HCT116 (cell line): ENCODE data around the gene SMOC1. TPM values are rescaled to one million over a fixed set of nuclear protein-coding genes. Genes with fewer than 3 reads are reported as not detected.

ENCODE experiments used
- ATAC-seq: fragments of 200-7000 bp; cut with Tn5 transposase; 2 replicates; pipeline ENCODE4 v1.9.1; 2020; ENCODE audit warnings: mild to moderate bottlenecking, moderate library complexity
- BruUV-seq: library from RNA; stranded (reverse); fragments of 400-500 nt; replicated peaks from 2 replicates; lab custom pipeline; 2021; lab: Mats Ljungman, UMichigan
- CTCF ChIA-PET: fragments of 300-600 bp; sonication (Branson Sonifier 250); formaldehyde crosslinking; loops from one replicate; lab custom pipeline; 2021; ENCODE audit warnings: antibody characterized with exemption; lab: Charles Lee
- POLR2A ChIA-PET: fragments of 300-600, 350-600 bp; sonication (Branson Sonifier 250); formaldehyde crosslinking; loops from one replicate; lab custom pipeline; 2021; ENCODE audit warnings: antibody characterized with exemption; lab: Charles Lee
- RAD21 ChIA-PET, 2 experiments: fragments of 300-600 bp; sonication (Branson Sonifier 250); formaldehyde crosslinking; loops; one replicate each; lab custom pipeline; 2023; ENCODE audit warnings: low total read pairs in 2 of 2; ENCODE audit not compliant: uncharacterized antibody in 2 of 2, unreplicated experiment in 2 of 2, low non-redundant PET in 1 of 2; lab: Charles Lee
- DNase-seq: peaks from one replicate; pipeline ENCODE4 v3.0.0-alpha.2; 2010; ENCODE audit warnings: low read depth, low spot score
- H2AFZ ChIP-seq: fragments of 200-600 bp; shearing (Covaris generic), sonication (generic); 2 replicates; pipeline ENCODE4 v1.6.1; 2017; ENCODE audit warnings: low read depth, mixed run types, mixed read lengths, antibody characterized with exemption, low read length; ENCODE audit not compliant: poor library complexity, severe bottlenecking
- H3K27ac ChIP-seq: 2 replicates; pipeline ENCODE4 v1.5.1; 2012; ENCODE audit warnings: low read depth, low read length
- H3K27me3 ChIP-seq: fragments of 200-600 bp; sonication (generic); 2 replicates; pipeline ENCODE4 v1.6.1; 2016; ENCODE audit warnings: mixed run types, low read length, mixed read lengths; ENCODE audit not compliant: insufficient read depth
- H3K36me3 ChIP-seq, 2 experiments: fragments of 200-500 bp in 1 of 2; fragments of 200-600 bp in 1 of 2; sonication (Bioruptor generic) in 1 of 2; sonication (generic) in 1 of 2; 2 replicates each; pipeline versions ENCODE4 v1.5.1 to v1.6.1; 2014 to 2016; ENCODE audit warnings: low read length in 2 of 2, inconsistent platforms in 1 of 2, mixed read lengths in 1 of 2, mixed run types in 1 of 2; ENCODE audit not compliant: insufficient read depth in 2 of 2, control insufficient read depth in 1 of 2
- H3K4me1 ChIP-seq, 2 experiments: fragments of 200-600 bp in 1 of 2; sonication (generic) in 1 of 2; 2 replicates each; pipeline versions ENCODE4 v1.5.1 to v1.6.1; 2012 to 2017; ENCODE audit warnings: low read length in 2 of 2, inconsistent platforms in 1 of 2, mild to moderate bottlenecking in 1 of 2, mixed read lengths in 1 of 2, mixed run types in 1 of 2, moderate library complexity in 1 of 2; ENCODE audit not compliant: insufficient read depth in 2 of 2, control insufficient read depth in 1 of 2
- H3K4me2 ChIP-seq: fragments of 200-600 bp; sonication (generic); 2 replicates; pipeline ENCODE4 v1.6.1; 2017; ENCODE audit warnings: mixed run types, low read length, mixed read lengths
- H3K4me3 ChIP-seq, 2 experiments: fragments of 200-600 bp in 1 of 2; sonication (generic) in 1 of 2; replicated peaks in 1 of 2; 2 replicates each; pipeline ENCODE4 v1.5.1; 2011 to 2016; ENCODE audit warnings: low read length in 2 of 2, control low read depth in 1 of 2, low read depth in 1 of 2, mild to moderate bottlenecking in 1 of 2, mixed read lengths in 1 of 2, mixed run types in 1 of 2
- H3K79me2 ChIP-seq: fragments of 200-600 bp; sonication (generic); 2 replicates; pipeline ENCODE4 v1.6.1; 2017; ENCODE audit warnings: mild to moderate bottlenecking, mixed run types, low read length, moderate library complexity, mixed read lengths; ENCODE audit not compliant: insufficient read depth
- H3K9ac ChIP-seq: fragments of 200-600 bp; sonication (generic); 2 replicates; pipeline ENCODE4 v1.6.1; 2016; ENCODE audit warnings: low read length, mixed read lengths
- H3K9me2 ChIP-seq: fragments of 200-600 bp; sonication (generic), shearing (Covaris generic); 2 replicates; pipeline ENCODE4 v1.6.1; 2017; ENCODE audit warnings: mixed run types, mild to moderate bottlenecking, moderate library complexity; ENCODE audit not compliant: insufficient read depth
- H3K9me3 ChIP-seq, 2 experiments: fragments of 200-500 bp in 1 of 2; fragments of 200-600 bp in 1 of 2; sonication (Bioruptor generic) in 1 of 2; sonication (generic) in 1 of 2; 2 replicates each; pipeline ENCODE4 v1.6.1; 2014 to 2017; ENCODE audit warnings: low read length in 2 of 2, mixed read lengths in 2 of 2, inconsistent platforms in 1 of 2, low read depth in 1 of 2, mild to moderate bottlenecking in 1 of 2, mixed run types in 1 of 2, moderate library complexity in 1 of 2; ENCODE audit not compliant: control insufficient read depth in 1 of 2, insufficient read depth in 1 of 2
- H4K20me1 ChIP-seq: fragments of 200-600 bp; sonication (generic), shearing (Covaris generic); 2 replicates; pipeline ENCODE4 v1.6.1; 2017; ENCODE audit warnings: mixed run types, mild to moderate bottlenecking, moderate library complexity; ENCODE audit not compliant: insufficient read depth
- CEBPB ChIP-seq: IDR thresholded peaks from 2 replicates; pipeline ENCODE4 v1.6.1; 2012; ENCODE audit warnings: low read depth
- EGR1 ChIP-seq: IDR thresholded peaks from 2 replicates; pipeline ENCODE4 v1.6.1; 2012; ENCODE audit warnings: low read depth
- ELF1 ChIP-seq: IDR thresholded peaks from 2 replicates; pipeline ENCODE4 v1.6.1; 2012; ENCODE audit warnings: low read depth, borderline replicate concordance
- EZH2 ChIP-seq: fragments of 200-600 bp; sonication (generic); IDR thresholded peaks from 2 replicates; pipeline ENCODE4 v1.6.1; 2017; ENCODE audit warnings: antibody characterized with exemption, mixed run types
- EZH2phosphoT487 ChIP-seq: fragments of 200-600 bp; IDR thresholded peaks from 2 replicates; pipeline ENCODE4 v1.6.1; 2018; ENCODE audit warnings: antibody characterized with exemption, borderline replicate concordance
- FOSL1 ChIP-seq: IDR thresholded peaks from 2 replicates; pipeline ENCODE4 v1.6.1; 2012; ENCODE audit warnings: low read depth
- JUND ChIP-seq: IDR thresholded peaks from 2 replicates; pipeline ENCODE4 v1.6.1; 2012
- MAX ChIP-seq: IDR thresholded peaks from 2 replicates; pipeline ENCODE4 v1.6.1; 2012
- POLR2A ChIP-seq: IDR thresholded peaks from 2 replicates; pipeline ENCODE4 v1.7.0; 2011; ENCODE audit warnings: borderline replicate concordance; ENCODE audit not compliant: insufficient read depth, insufficient read length; ENCODE audit errors: extremely low read depth
- POLR2AphosphoS5 ChIP-seq: IDR thresholded peaks from 2 replicates; pipeline ENCODE4 v1.6.1; 2011; ENCODE audit warnings: mild to moderate bottlenecking, low read depth, low read length, moderate library complexity
- REST ChIP-seq: IDR thresholded peaks from 2 replicates; pipeline ENCODE4 v1.6.1; 2012; ENCODE audit warnings: low read depth
- SP1 ChIP-seq: IDR thresholded peaks from 2 replicates; pipeline ENCODE4 v1.6.1; 2012; ENCODE audit warnings: low read depth
- SRF ChIP-seq: IDR thresholded peaks from 2 replicates; pipeline ENCODE4 v1.6.1; 2012; ENCODE audit warnings: low read depth
- TCF7L2 ChIP-seq: IDR thresholded peaks from 2 replicates; pipeline ENCODE4 v1.7.0; 2011; ENCODE audit warnings: borderline replicate concordance, inconsistent platforms; ENCODE audit not compliant: insufficient read depth, insufficient read length; ENCODE audit errors: extremely low read depth
- YY1 ChIP-seq: IDR thresholded peaks from 2 replicates; pipeline ENCODE4 v1.6.1; 2011; ENCODE audit warnings: low read length, low read depth, moderate library complexity, mild to moderate bottlenecking; ENCODE audit not compliant: insufficient replicate concordance; ENCODE audit errors: extremely low read depth
- ZFX ChIP-seq: fragments of 450-650 bp; IDR thresholded peaks from 2 replicates; pipeline ENCODE4 v1.6.1; 2017
- ZNF274 ChIP-seq: fragments of 200-500 bp; sonication (Bioruptor generic); IDR thresholded peaks from 2 replicates; pipeline ENCODE4 v1.6.1; 2014; ENCODE audit warnings: mild to moderate bottlenecking, low read depth, low read length, inconsistent platforms
- intact Hi-C: fragments of 100-400 bp; cut with micrococcal nuclease; formaldehyde crosslinking; loops from 2 replicates; pipeline ENCODE4 v1.10.0; 2022
- total RNA-seq: library from RNA; stranded (reverse); gene quantifications from one replicate; pipeline ENCODE4 v1.2.1, GENCODE V29; 2021; ENCODE audit not compliant: unreplicated experiment

Gene SMOC1
- total RNA-seq, 1 experiment from 2014 or later = not detected

GRCh38 chr14:69848156-69848555 lies 31.1 kb upstream of the SMOC1 start:
- no peaks in the 10 kb centered on the region for H3K9me2 ChIP-seq
- H4K20me1 ChIP-seq = no peaks in the 10 kb centered on the region
- H3K4me2 ChIP-seq = no peak overlapping the region
- H3K9ac ChIP-seq = no peak overlapping the region
- ChIA-PET RAD21 (no interaction called here), CTCF (no interaction called here), POLR2A (no interaction called here)
- no peaks in the 10 kb centered on the region for H3K9me3 ChIP-seq
- no peaks in the 10 kb centered on the region for H3K36me3 ChIP-seq
- peaks cover 14% of the 10 kb centered on the region for H3K27me3 ChIP-seq
- no TSS peak for BruUV-seq
- H3K4me1 ChIP-seq = no peaks in the 10 kb centered on the region
- intact Hi-C loops = no loop called here
- no peak overlapping the region for H3K27ac ChIP-seq
- no peak for ATAC-seq
- no peak overlapping the region for H2AFZ ChIP-seq
- no peaks in the 10 kb centered on the region for H3K79me2 ChIP-seq
- TF ChIP-seq POLR2A (no peak), ZFX (no peak), EZH2 (no peak), ZNF274 (no peak), TCF7L2 (no peak), EZH2phosphoT487 (no peak), EGR1 (no peak), MAX (no peak), CEBPB (no peak), FOSL1 (no peak), SRF (no peak), YY1 (no peak), POLR2AphosphoS5 (no peak), ELF1 (no peak), SP1 (no peak), JUND (no peak), REST (no peak)
- H3K4me3 ChIP-seq = no peak overlapping the region
- no peak for DNase-seq
